Neutrophil (primary cell): ENCODE measurements around the gene MESP2.
A peak's percentile ranks its signal among the peaks of the same experiment; 100 is the strongest.

Experiments
- H3K27ac ChIP-seq: fragments of 200-600 bp; sonication (generic); 2 replicates; pipeline ENCODE4 v1.5.1; 2016; ENCODE audit warnings: mild to moderate bottlenecking, moderate library complexity
- H3K27me3 ChIP-seq: fragments of 200-600 bp; sonication (generic); 2 replicates; pipeline ENCODE4 v1.6.0; 2016; ENCODE audit warnings: mild to moderate bottlenecking
- H3K36me3 ChIP-seq: fragments of 200-600 bp; sonication (generic); 2 replicates; pipeline ENCODE4 v1.5.1; 2017
- H3K4me1 ChIP-seq, 2 experiments: fragments of 200-600 bp in 1 of 2; sonication (generic) in 1 of 2; 1 replicate in 1 of 2; 2 replicates in 1 of 2; pipeline versions ENCODE4 v1.5.1 to v1.6.1; 2013 to 2016; ENCODE audit warnings: low read depth in 1 of 2, low read length in 1 of 2, mild to moderate bottlenecking in 1 of 2, moderate library complexity in 1 of 2; ENCODE audit not compliant: control insufficient read depth in 1 of 2, insufficient read depth in 1 of 2
- H3K4me3 ChIP-seq, 2 experiments: fragments of 200-600 bp in 1 of 2; sonication (generic) in 1 of 2; 1 replicate in 1 of 2; 2 replicates in 1 of 2; pipeline ENCODE4 v1.5.1; 2013 to 2016; ENCODE audit warnings: low read depth in 1 of 2, low read length in 1 of 2, mild to moderate bottlenecking in 1 of 2, moderate library complexity in 1 of 2
- H3K9me3 ChIP-seq: fragments of 200-600 bp; sonication (generic); 2 replicates; pipeline ENCODE4 v1.5.1; 2016
- TF ChIP-seq, protein P1 (sequence below): fragments of 200-600 bp; sonication (generic); IDR thresholded peaks from 2 replicates; pipeline ENCODE4 v1.5.1; 2016; ENCODE audit warnings: antibody characterized with exemption

The MESP2 gene

DNA sequence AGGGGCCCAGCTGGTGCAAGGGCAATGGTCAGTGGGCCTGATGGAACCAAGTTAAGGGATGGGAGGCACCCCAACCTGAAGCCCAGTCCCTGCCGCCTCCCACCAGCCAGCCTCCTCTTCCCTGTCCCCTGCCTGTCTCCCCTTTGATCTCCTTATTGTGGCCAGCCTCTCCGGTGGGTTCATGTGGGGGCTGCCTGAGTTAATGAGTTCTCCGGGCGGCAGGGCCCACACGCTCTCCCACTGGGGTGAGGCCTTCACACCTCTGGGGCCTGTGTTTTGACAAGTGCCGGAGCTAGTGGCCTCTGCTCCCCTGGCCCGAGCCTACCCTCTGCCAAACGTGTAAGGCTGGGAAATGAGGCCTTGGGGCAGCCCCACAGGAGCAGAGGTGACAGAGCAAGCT lies 17.8 kb upstream of the MESP2 start:
- no peaks in the 10 kb centered on the region for H3K27me3 ChIP-seq
- H3K9me3 ChIP-seq: no peaks in the 10 kb centered on the region
- no peaks in the 10 kb centered on the region for H3K36me3 ChIP-seq
- no peak overlapping the region for H3K27ac ChIP-seq
- H3K4me1 ChIP-seq: peaks cover 8 to 10% of the 10 kb centered on the region in 2 experiments
- TF ChIP-seq, protein P1, sequence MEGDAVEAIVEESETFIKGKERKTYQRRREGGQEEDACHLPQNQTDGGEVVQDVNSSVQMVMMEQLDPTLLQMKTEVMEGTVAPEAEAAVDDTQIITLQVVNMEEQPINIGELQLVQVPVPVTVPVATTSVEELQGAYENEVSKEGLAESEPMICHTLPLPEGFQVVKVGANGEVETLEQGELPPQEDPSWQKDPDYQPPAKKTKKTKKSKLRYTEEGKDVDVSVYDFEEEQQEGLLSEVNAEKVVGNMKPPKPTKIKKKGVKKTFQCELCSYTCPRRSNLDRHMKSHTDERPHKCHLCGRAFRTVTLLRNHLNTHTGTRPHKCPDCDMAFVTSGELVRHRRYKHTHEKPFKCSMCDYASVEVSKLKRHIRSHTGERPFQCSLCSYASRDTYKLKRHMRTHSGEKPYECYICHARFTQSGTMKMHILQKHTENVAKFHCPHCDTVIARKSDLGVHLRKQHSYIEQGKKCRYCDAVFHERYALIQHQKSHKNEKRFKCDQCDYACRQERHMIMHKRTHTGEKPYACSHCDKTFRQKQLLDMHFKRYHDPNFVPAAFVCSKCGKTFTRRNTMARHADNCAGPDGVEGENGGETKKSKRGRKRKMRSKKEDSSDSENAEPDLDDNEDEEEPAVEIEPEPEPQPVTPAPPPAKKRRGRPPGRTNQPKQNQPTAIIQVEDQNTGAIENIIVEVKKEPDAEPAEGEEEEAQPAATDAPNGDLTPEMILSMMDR: no peak
- H3K4me3 ChIP-seq: no peak overlapping the region

DNA sequence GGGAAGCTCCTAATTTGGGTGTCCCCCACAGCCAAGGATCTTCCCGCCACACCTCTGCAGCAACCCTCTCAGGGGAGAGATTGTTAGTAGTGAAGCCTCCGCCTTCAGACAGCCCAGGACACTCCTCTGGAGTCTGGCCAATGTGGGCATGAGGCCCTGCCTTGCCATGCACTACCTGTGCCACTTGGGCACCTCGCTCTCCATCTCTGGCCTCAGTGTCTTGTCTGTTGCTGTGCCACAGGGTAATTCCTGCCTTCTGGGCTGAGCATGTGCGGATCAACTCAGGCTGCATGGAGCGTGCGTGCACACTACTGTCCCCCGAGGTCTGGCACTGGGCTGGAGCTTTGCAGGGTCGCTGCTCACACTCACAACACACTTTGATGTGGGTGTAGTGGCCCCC lies 17.2 kb upstream of the MESP2 start:
- Histone ChIP-seq H3K4me3 (no peak overlapping the region), H3K27ac (no peak overlapping the region), H3K27me3 (no peaks in the 10 kb centered on the region), H3K36me3 (no peaks in the 10 kb centered on the region), H3K9me3 (no peaks in the 10 kb centered on the region), H3K4me1 (peaks cover 12% of the 10 kb centered on the region in 2 experiments)
- TF ChIP-seq, protein P1: no peak

- Histone ChIP-seq H3K36me3 (no peaks in the 10 kb centered on the region), H3K27me3 (no peaks in the 10 kb centered on the region)
- TF ChIP-seq, protein P1: no peak
Observed at GRCh38 chr15:89759835-89760234, 16.3 kb upstream of the MESP2 start.

DNA sequence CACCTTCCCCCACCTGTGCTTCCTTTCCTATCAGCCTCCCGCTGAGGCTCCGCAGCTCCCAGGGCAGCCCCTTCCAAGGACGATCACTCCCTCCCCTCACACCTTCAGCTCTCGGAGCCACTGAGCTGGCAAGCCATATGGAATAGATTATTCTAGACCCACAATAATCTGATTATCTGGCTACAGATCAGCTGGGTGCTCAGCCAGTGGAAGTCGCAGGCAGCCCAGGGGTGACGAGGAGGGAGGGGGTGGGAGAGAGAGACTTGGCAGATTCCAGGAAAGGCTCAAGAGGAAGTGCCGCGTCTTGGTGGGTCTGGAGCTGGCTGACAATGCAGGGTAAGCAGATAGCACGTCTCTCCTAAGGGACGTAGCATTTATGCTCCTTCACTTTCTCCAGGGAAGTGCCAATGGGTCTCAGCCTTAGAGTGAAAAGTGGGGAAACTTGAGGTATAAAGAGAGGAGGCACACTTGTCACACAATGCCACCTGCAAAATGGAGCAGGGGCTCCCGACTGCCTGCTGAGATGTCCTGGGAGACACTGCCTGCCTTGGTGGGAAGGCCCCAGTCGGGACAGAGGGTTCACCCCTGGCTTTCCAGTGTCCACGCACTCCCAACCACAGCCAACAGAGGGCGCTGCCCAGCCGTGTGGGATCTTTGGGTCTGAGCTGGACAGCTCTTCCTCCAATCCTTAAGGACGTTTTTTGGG lies 15.7 kb upstream of the MESP2 start:
- Histone ChIP-seq H3K27me3 (no peaks in the 10 kb centered on the region), H3K4me1 (peaks cover 13% of the 10 kb centered on the region in 2 experiments), H3K36me3 (no peaks in the 10 kb centered on the region), H3K9me3 (no peaks in the 10 kb centered on the region), H3K4me3 (no peak overlapping the region), H3K27ac (no peak overlapping the region)
- TF ChIP-seq, protein P1: peak; percentile 94

More at GRCh38 chr15:89759835-89760234, 16.3 kb upstream of the MESP2 start:
- peaks cover 13% of the 10 kb centered on the region in 2 experiments for H3K4me1 ChIP-seq
- no peaks in the 10 kb centered on the region for H3K9me3 ChIP-seq
- no peak overlapping the region for H3K4me3 ChIP-seq
- no peak overlapping the region for H3K27ac ChIP-seq

DNA sequence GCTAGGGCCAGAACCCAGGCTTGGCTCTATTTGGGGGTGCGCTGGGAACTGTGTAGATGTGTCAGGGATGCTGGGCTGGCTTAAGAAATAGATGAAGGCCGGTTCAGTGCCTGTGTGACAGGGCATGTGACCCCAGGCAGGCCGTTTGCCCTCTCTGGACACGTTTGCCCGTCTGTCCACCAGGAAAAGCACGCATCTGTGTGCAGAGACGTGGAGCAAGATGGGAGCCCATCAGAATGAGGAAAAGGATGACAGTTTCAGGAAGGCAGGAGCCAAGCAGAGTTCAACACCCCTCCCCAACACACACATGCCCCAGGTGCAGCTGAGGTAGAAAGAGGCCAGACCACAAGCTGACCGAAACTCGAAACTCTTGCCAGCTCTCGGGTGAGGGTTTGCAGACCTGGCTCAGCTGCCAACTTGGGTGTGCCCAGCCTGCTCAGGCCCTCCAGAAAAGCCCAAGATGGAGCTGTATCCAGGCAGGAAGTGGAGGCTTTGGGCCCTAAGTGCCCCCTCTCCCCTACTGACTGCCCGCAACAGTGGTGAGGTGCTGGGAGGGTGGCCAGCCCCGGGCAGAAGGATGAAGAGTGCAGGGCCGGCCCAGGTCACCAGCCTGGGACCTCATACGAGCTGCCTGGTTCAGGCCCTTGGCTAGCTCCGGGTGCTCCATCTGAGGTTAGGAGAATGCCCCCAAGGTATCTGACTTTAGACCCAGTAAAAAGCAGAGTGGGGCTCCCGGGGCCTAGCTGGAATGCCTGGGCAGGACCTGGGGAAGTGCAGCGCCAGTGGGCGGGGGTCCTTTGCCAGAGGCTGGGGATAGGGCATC lies 14.9 kb upstream of the MESP2 start:
- Histone ChIP-seq H3K27me3 (no peaks in the 10 kb centered on the region), H3K27ac (no peak overlapping the region), H3K36me3 (no peaks in the 10 kb centered on the region), H3K9me3 (no peaks in the 10 kb centered on the region), H3K4me1 (peaks cover 13% of the 10 kb centered on the region in 2 experiments), H3K4me3 (no peak overlapping the region)
- TF ChIP-seq, protein P1: no peak
